ENCODE data around the gene TMEM150A. TPM values are rescaled to one million over a fixed set of nuclear protein-coding genes. Genes with fewer than 3 reads are reported as not detected.

TMEM150A gene
- total RNA-seq, 1 donor: 20.6 TPM

- H3K4me2 ChIP-seq (ENCODE audit: insufficient read depth, low read length): no peak overlapping the region
- H2AFZ ChIP-seq (ENCODE audit: low read length): no peak overlapping the region
- H3K4me1 ChIP-seq (ENCODE audit: insufficient read depth, low read length): peaks cover 18% of the 10 kb centered on the region
- no peak overlapping the region for H3K4me3 ChIP-seq (ENCODE audit: insufficient read depth, low read length)
- peak; percentile 95 for TF ChIP-seq CTCF (IDR thresholded peaks at IDR 0.05; ENCODE audit: extremely low read depth, low read depth, low read length)
- H4K20me1 ChIP-seq (ENCODE audit: insufficient read depth, low read length): no peaks in the 10 kb centered on the region
- peaks cover 14% of the 10 kb centered on the region for H3K79me2 ChIP-seq (ENCODE audit: insufficient read depth, low read length)
- H3K9me3 ChIP-seq (ENCODE audit: low read depth, low read length): no peaks in the 10 kb centered on the region
- DNase-seq (ENCODE audit: insufficient read length, low spot score, missing footprints): peak; percentile 86
- H3K27me3 ChIP-seq (ENCODE audit: insufficient read depth, low read length): no peaks in the 10 kb centered on the region
- peaks cover 58% of the 10 kb centered on the region for H3K36me3 ChIP-seq (ENCODE audit: insufficient read depth, low read length)
- H3K27ac ChIP-seq (ENCODE audit: low read depth, low read length): no peak overlapping the region
Observed at GRCh38 chr2:85551698-85552678, 50.5 kb downstream of the TMEM150A start.

GRCh38 chr2:85550486-85550885, 52.0 kb downstream of the TMEM150A start:
- Histone ChIP-seq H3K79me2 (ENCODE audit: insufficient read depth, low read length) (peaks cover 2% of the 10 kb centered on the region), H3K4me3 (ENCODE audit: insufficient read depth, low read length) (no peak overlapping the region), H4K20me1 (ENCODE audit: insufficient read depth, low read length) (no peaks in the 10 kb centered on the region), H3K27me3 (ENCODE audit: insufficient read depth, low read length) (no peaks in the 10 kb centered on the region), H3K36me3 (ENCODE audit: insufficient read depth, low read length) (peaks cover 55% of the 10 kb centered on the region), H2AFZ (ENCODE audit: low read length) (no peak overlapping the region), H3K9me3 (ENCODE audit: low read depth, low read length) (no peaks in the 10 kb centered on the region), H3K27ac (ENCODE audit: low read depth, low read length) (peak overlapping the region; percentile 50), H3K4me1 (ENCODE audit: insufficient read depth, low read length) (peaks cover 18% of the 10 kb centered on the region), H3K4me2 (ENCODE audit: insufficient read depth, low read length) (peak overlapping the region; percentile 5)
- TF ChIP-seq CTCF (IDR thresholded peaks at IDR 0.05; ENCODE audit: extremely low read depth, low read depth, low read length): no peak
- DNase-seq (ENCODE audit: insufficient read length, low spot score, missing footprints): no peak

- Histone ChIP-seq H3K36me3 (ENCODE audit: insufficient read depth, low read length) (peaks cover 55% of the 10 kb centered on the region), H3K79me2 (ENCODE audit: insufficient read depth, low read length) (no peaks in the 10 kb centered on the region), H3K27me3 (ENCODE audit: insufficient read depth, low read length) (no peaks in the 10 kb centered on the region), H3K4me1 (ENCODE audit: insufficient read depth, low read length) (peaks cover 18% of the 10 kb centered on the region), H3K9me3 (ENCODE audit: low read depth, low read length) (no peaks in the 10 kb centered on the region), H3K27ac (ENCODE audit: low read depth, low read length) (peak overlapping the region; percentile 50), H3K4me3 (ENCODE audit: insufficient read depth, low read length) (no peak overlapping the region), H4K20me1 (ENCODE audit: insufficient read depth, low read length) (no peaks in the 10 kb centered on the region), H2AFZ (ENCODE audit: low read length) (no peak overlapping the region), H3K4me2 (ENCODE audit: insufficient read depth, low read length) (peak overlapping the region; percentile 5)
- no peak for TF ChIP-seq CTCF (IDR thresholded peaks at IDR 0.05; ENCODE audit: extremely low read depth, low read depth, low read length)
- peak; percentile 87 for DNase-seq (ENCODE audit: insufficient read length, low spot score, missing footprints)
Observed at GRCh38 chr2:85549826-85550225, 52.7 kb downstream of the TMEM150A start.

- Histone ChIP-seq H3K27ac (ENCODE audit: low read depth, low read length) (peak overlapping the region; percentile 50), H3K4me2 (ENCODE audit: insufficient read depth, low read length) (no peak overlapping the region), H3K79me2 (ENCODE audit: insufficient read depth, low read length) (no peaks in the 10 kb centered on the region), H3K9me3 (ENCODE audit: low read depth, low read length) (no peaks in the 10 kb centered on the region), H3K27me3 (ENCODE audit: insufficient read depth, low read length) (no peaks in the 10 kb centered on the region), H3K4me3 (ENCODE audit: insufficient read depth, low read length) (no peak overlapping the region), H2AFZ (ENCODE audit: low read length) (no peak overlapping the region), H3K36me3 (ENCODE audit: insufficient read depth, low read length) (peaks cover 55% of the 10 kb centered on the region), H3K4me1 (ENCODE audit: insufficient read depth, low read length) (peaks cover 18% of the 10 kb centered on the region), H4K20me1 (ENCODE audit: insufficient read depth, low read length) (no peaks in the 10 kb centered on the region)
- no peak for TF ChIP-seq CTCF (IDR thresholded peaks at IDR 0.05; ENCODE audit: extremely low read depth, low read depth, low read length)
- DNase-seq (ENCODE audit: insufficient read length, low spot score, missing footprints): no peak
Observed at GRCh38 chr2:85549095-85549494, 53.4 kb downstream of the TMEM150A start.

Data from osteoblast (primary cell).